ENCODE results near the gene PABPC3. TPM values are rescaled to one million over a fixed set of nuclear protein-coding genes. Genes with fewer than 3 reads are reported as not detected.

Gene PABPC3
- total RNA-seq, 6 donors from 2014 or later: 0.11 to 0.20 (median 0.17) TPM; not detected in 3

DNA sequence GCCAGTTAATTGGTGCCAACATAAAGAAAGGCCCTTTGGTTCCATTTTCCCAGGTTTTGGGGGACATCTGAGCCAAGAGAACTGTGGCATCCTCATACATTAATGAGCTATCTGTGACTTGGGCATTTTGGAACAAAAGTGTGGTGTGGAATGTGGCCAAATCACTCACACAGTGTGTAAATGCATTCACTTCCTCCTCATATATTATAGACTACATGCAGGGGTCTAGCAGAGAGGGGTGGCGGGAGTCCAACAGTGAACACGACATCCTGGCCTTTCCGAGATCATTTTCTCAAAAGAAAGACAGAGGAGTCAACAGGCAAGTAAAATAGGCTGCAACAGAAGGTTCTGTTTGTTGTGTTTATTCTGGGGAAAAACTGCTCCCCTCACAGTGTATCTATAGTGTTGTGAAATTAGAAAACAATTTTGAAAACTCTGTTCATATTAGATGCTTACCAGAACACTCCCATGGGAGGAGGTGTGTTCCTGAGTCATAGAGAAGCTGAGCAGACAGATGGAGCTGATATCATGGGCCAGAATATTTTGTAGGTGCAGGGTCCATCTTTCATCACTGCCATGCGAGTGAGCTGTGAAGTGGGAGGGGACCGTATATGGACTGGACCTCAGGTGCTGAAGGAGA is 36.9 kb downstream of the PABPC3 start:
- Histone ChIP-seq H3K27me3 (no peaks in the 10 kb centered on the region), H3K4me3 (no peak overlapping the region), H3K36me3 (no peaks in the 10 kb centered on the region), H3K27ac (no peak overlapping the region), H3K9me3 (peaks cover 0 to 5% (median 0%) of the 10 kb centered on the region in 4 donors), H3K4me1 (no peaks in the 10 kb centered on the region)
- 59 to 66% methylated on average over 5 of the region's 5 CpGs for WGBS, 2 donors
- TF ChIP-seq POLR2A (IDR thresholded peaks at IDR 0.05) (no peak), POLR2AphosphoS5 (IDR thresholded peaks at IDR 0.05) (no peak), EP300 (IDR thresholded peaks at IDR 0.05) (no peak)
- TF ChIP-seq, protein P1, sequence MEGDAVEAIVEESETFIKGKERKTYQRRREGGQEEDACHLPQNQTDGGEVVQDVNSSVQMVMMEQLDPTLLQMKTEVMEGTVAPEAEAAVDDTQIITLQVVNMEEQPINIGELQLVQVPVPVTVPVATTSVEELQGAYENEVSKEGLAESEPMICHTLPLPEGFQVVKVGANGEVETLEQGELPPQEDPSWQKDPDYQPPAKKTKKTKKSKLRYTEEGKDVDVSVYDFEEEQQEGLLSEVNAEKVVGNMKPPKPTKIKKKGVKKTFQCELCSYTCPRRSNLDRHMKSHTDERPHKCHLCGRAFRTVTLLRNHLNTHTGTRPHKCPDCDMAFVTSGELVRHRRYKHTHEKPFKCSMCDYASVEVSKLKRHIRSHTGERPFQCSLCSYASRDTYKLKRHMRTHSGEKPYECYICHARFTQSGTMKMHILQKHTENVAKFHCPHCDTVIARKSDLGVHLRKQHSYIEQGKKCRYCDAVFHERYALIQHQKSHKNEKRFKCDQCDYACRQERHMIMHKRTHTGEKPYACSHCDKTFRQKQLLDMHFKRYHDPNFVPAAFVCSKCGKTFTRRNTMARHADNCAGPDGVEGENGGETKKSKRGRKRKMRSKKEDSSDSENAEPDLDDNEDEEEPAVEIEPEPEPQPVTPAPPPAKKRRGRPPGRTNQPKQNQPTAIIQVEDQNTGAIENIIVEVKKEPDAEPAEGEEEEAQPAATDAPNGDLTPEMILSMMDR (IDR thresholded peaks at IDR 0.05): no peak
- DNase-seq: no peak
- ATAC-seq (ENCODE audit: low FRiP score in 2 of 2): no peak

DNA sequence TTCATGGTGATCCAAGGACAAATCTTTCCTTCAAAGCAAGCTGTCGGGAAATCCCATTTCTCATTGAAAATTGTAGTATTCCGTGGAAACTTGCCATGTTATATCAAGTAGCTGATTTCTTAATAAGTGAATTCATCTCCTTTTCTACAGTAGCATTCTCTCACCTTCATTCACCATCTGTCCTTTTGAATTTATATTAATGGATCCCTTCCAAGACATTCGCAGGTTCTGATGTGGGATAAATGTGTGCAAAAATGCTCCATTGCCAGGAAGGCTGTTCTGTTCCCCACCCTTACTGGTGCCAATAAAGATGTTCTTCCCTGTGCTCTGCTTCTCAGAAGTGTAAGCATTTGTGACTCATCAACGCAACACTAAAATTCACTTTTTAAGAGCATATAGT is 40.0 kb downstream of the PABPC3 start:
- H3K4me1 ChIP-seq: no peaks in the 10 kb centered on the region
- H3K4me3 ChIP-seq: no peak overlapping the region
- ATAC-seq (ENCODE audit: low FRiP score in 2 of 2): no peak
- no peak overlapping the region for H3K27ac ChIP-seq
- no peaks in the 10 kb centered on the region for H3K36me3 ChIP-seq
- no peak for TF ChIP-seq POLR2AphosphoS5 (IDR thresholded peaks at IDR 0.05)
- no peak for TF ChIP-seq EP300 (IDR thresholded peaks at IDR 0.05)
- peaks cover 0 to 5% (median 0%) of the 10 kb centered on the region in 4 donors for H3K9me3 ChIP-seq
- no peaks in the 10 kb centered on the region for H3K27me3 ChIP-seq
- no peak for DNase-seq
- WGBS, 2 donors: 85 to 86% methylated on average over 4 of the region's 4 CpGs

DNA sequence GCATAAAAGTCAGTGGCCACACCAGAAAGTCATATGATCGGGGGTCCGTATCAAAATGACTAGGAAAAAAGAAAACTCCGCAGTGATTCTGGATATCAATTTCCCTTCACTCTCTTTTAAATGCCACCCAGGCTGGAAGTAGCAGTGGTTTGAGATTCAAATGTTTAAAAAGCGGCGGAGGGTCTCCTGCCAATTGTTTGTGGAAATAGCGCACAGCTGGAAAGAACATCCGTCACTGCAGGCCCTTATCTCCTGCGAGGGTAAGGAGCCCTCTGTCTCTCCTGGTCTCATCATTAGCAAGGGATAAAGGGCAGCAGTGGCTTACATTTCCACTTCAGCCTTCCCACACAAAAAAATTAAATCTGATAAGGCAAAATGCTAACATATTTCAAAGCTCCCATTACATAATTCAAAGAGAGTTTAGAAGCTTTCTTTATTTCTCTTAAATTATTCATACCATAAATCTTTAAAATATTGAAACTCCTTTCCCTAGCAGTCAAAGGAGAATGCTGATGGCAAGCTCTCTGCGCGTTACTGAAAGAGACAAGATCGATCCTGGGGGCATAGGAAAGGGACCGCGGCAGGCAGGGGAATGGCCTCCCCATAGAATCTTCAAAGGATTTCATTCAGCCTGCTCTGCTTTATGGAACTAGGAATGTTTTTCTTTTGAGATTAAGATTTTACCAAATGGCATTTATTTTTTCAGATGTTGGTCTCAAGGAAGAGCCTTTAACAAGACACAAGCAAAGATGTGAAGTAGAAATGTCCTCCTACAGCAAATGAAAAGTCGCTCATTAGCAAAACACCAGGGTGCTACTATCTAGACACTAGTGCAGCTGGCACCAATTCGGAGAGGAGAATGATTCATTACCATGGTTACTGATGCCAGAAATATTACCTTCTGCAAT is 41.2 kb downstream of the PABPC3 start:
- Histone ChIP-seq H3K4me1 (no peaks in the 10 kb centered on the region), H3K36me3 (no peaks in the 10 kb centered on the region), H3K4me3 (no peak overlapping the region), H3K27ac (no peak overlapping the region), H3K27me3 (no peaks in the 10 kb centered on the region), H3K9me3 (peaks cover 0 to 5% (median 0%) of the 10 kb centered on the region in 4 donors)
- no peak for TF ChIP-seq POLR2AphosphoS5 (IDR thresholded peaks at IDR 0.05)
- no peak for TF ChIP-seq POLR2A (IDR thresholded peaks at IDR 0.05)
- TF ChIP-seq, protein P1 (IDR thresholded peaks at IDR 0.05): no peak
- TF ChIP-seq EP300 (IDR thresholded peaks at IDR 0.05): no peak
- ATAC-seq (ENCODE audit: low FRiP score in 2 of 2) (no peak), DNase-seq (no peak)
- WGBS, 2 donors: 26 to 31% methylated on average over 15 of the region's 15 CpGs

DNA sequence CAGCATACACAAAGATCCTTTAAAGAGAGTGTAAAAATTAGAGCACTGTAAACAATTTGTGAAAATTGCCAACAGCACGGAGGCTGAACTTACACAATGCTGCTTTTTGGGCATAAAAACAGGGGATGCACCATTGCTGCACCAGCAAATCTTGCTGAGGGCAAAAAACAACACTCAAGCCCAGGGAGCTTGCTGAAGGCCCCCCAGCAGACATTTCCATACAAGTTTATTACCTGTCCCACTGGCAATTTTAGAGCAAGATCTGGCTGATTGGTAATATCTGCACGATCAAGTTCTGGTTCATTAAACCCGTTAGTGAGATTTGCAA is 41.8 kb downstream of the PABPC3 start:
- H3K27me3 ChIP-seq: no peaks in the 10 kb centered on the region
- H3K4me3 ChIP-seq: no peak overlapping the region
- no peak overlapping the region for H3K27ac ChIP-seq
- no peaks in the 10 kb centered on the region for H3K4me1 ChIP-seq
- H3K36me3 ChIP-seq: no peaks in the 10 kb centered on the region
- 63 to 72% methylated on average over 3 of the region's 3 CpGs for WGBS, 2 donors
- ATAC-seq (ENCODE audit: low FRiP score in 2 of 2) (no peak), DNase-seq (no peak)
- H3K9me3 ChIP-seq: peaks cover 0 to 5% (median 0%) of the 10 kb centered on the region in 4 donors
- TF ChIP-seq, protein P1 (IDR thresholded peaks at IDR 0.05): no peak
- TF ChIP-seq POLR2AphosphoS5 (IDR thresholded peaks at IDR 0.05) (no peak), POLR2A (IDR thresholded peaks at IDR 0.05) (no peak), EP300 (IDR thresholded peaks at IDR 0.05) (no peak)

DNA sequence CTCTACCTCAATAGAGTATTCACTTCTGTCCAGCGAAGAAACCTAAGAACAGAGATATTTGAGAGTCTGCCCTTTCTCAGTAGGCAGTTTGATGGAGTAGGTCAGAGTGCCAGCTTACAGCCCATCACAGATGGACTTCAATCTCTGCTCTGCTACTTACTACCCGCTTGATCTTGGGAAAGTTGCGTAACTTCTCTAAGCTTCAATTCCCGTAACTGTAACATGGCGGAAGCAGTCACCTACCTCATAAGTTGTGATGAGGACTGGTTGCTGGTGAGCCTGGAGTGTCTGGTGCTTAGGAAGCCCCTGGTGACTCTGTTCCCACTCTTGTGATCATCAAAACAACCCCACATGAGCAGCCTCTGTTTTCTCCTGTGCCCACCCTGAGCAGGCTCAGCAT is 45.1 kb downstream of the PABPC3 start:
- ATAC-seq (ENCODE audit: low FRiP score in 2 of 2): no peak
- Histone ChIP-seq H3K9me3 (no peaks in the 10 kb centered on the region), H3K4me1 (no peaks in the 10 kb centered on the region), H3K27me3 (no peaks in the 10 kb centered on the region), H3K27ac (no peak overlapping the region), H3K36me3 (no peaks in the 10 kb centered on the region), H3K4me3 (no peak overlapping the region)
- TF ChIP-seq, protein P1 (IDR thresholded peaks at IDR 0.05): no peak
- no peak for TF ChIP-seq POLR2AphosphoS5 (IDR thresholded peaks at IDR 0.05)
- TF ChIP-seq EP300 (IDR thresholded peaks at IDR 0.05): no peak
- no peak for TF ChIP-seq POLR2A (IDR thresholded peaks at IDR 0.05)
- no peak for DNase-seq
- WGBS, 2 donors: 67 to 72% methylated on average over 3 to 5 of the region's 5 CpGs

Data from upper lobe of left lung (tissue), 6 donors.